ENCODE results near the gene KNDC1. TPM values are rescaled to one million over a fixed set of nuclear protein-coding genes. Genes with fewer than 3 reads are reported as not detected.

Gene KNDC1
- total and polyA plus RNA-seq, 2 experiments from 2014 or later, result 1.8 to 16.0 TPM

DNA sequence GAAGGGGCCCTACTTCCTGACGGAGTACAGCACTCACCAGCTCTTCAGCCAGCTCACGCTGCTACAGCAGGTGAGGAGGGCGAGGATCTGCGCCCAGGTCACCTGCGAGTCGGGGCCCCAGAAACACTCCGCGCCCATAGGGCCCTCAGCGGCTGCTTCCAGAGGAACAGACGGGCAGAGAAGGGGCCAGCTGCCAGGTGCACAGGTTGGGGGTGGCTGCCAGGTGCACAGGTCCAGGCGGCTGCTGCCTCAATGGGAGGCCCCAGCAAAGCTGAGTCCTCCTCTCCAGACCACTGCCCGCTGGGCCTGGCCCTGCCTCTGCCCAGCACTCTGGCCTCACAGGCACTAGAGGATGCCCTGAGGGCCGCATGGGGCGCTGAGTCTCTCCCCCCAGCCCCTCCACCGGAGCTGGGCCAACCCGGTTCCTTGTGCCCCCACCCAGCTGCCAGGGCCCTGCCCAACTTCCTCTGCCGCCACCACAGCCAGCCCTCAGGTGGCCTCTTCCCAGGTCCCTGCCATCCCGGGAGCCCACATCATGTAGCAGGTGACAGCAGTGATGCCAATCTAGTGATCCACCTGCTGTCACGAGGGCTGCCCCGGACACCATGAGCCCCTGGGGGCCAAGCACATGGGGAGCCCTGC lies 53.0 kb downstream of the KNDC1 start:
- Histone ChIP-seq H3K4me3 (no peak overlapping the region), H3K27me3 (ENCODE audit: insufficient read depth) (no peaks in the 10 kb centered on the region), H3K79me2 (replicated peaks; ENCODE audit: insufficient read depth) (no peaks in the 10 kb centered on the region), H3K9me2 (ENCODE audit: insufficient read depth) (peaks cover 4% of the 10 kb centered on the region; the same call in 1 of the 2 replicates), H3K27ac (ENCODE audit: low read depth) (no peak overlapping the region), H4K20me1 (replicated peaks; ENCODE audit: insufficient read depth) (no peaks in the 10 kb centered on the region), H3F3A (replicated peaks; ENCODE audit: low read depth) (0 out of 2 replicates have a peak, but pooled peaks cover 3% of the 10 kb centered on the region), H2AFZ (no peak overlapping the region), H3K4me2 (no peak overlapping the region), H3K36me3 (ENCODE audit: insufficient read depth) (no peaks in the 10 kb centered on the region), H3K4me1 (ENCODE audit: insufficient read depth) (no peaks in the 10 kb centered on the region)
- no peak for DNase-seq (ENCODE audit: low spot score)
- Mint-ChIP-seq H3K27ac (no peak overlapping the region), H3K36me3 (ENCODE audit: low read depth) (peaks cover 3% of the 10 kb centered on the region; the same call in 1 of the 3 replicates), H3K9me3 (no peaks in the 10 kb centered on the region; the same call in 2 of the 3 replicates), H3K27me3 (ENCODE audit: insufficient read depth, low read depth, poor library complexity) (peaks cover 7% of the 10 kb centered on the region), H3K4me1 (no peaks in the 10 kb centered on the region), H3K4me3 (no peak overlapping the region)
- ATAC-seq, result no peak
- TF ChIP-seq JUNB (IDR thresholded peaks at IDR 0.05; ENCODE audit: unreplicated experiment), result no peak

DNA sequence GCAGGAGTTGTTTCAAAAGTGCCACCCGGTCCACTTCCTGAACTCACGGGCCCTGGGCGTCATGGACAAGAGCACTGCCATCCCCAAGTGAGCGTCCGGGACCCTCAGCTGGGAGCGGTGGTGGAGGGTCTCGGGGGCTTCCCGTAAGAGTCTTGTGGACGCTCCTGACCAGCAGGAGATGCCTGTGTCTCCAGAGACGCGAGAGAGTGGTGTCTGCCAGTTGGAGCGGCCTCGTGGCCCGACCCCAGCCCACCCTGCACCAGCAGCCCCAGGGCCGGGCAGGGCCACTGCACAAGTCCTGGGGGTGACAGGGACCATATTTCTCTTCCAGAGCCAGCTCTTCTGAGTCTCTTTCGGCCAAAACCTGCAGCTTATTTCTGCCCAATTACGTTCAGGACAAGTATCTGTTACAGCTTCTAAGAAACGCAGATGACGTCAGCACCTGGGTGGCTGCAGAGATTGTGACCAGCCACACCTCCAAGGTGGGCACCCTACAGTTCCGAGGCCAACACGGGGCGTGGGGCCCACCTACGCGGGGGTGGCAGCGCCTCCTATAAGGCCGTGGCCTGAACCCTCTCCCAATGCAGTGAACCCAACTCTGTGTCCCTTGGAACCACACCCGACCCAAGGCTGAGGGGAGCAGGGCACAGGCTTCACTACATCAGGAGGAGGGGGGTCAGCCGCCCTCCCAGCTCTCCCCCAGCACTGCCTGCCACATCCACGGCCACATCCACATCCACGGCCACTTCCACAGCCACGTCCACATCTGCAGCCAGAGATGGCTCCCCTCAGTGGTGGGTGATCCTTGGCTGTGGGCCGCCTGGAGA lies 53.8 kb downstream of the KNDC1 start:
- Mint-ChIP-seq H3K36me3 (ENCODE audit: low read depth) (peaks cover 3% of the 10 kb centered on the region; the same call in 1 of the 3 replicates), H3K4me1 (peaks cover 3% of the 10 kb centered on the region), H3K4me3 (no peak overlapping the region), H3K27me3 (ENCODE audit: insufficient read depth, low read depth, poor library complexity) (peaks cover 7% of the 10 kb centered on the region), H3K27ac (no peak overlapping the region), H3K9me3 (no peaks in the 10 kb centered on the region; the same call in 2 of the 3 replicates)
- H4K20me1 ChIP-seq (replicated peaks; ENCODE audit: insufficient read depth), result no peaks in the 10 kb centered on the region
- no peak overlapping the region for H3K4me2 ChIP-seq
- no peak for TF ChIP-seq CREB1 (CRISPR knock-in tag; IDR thresholded peaks at IDR 0.05; ENCODE audit: low read depth)
- TF ChIP-seq, protein P1, sequence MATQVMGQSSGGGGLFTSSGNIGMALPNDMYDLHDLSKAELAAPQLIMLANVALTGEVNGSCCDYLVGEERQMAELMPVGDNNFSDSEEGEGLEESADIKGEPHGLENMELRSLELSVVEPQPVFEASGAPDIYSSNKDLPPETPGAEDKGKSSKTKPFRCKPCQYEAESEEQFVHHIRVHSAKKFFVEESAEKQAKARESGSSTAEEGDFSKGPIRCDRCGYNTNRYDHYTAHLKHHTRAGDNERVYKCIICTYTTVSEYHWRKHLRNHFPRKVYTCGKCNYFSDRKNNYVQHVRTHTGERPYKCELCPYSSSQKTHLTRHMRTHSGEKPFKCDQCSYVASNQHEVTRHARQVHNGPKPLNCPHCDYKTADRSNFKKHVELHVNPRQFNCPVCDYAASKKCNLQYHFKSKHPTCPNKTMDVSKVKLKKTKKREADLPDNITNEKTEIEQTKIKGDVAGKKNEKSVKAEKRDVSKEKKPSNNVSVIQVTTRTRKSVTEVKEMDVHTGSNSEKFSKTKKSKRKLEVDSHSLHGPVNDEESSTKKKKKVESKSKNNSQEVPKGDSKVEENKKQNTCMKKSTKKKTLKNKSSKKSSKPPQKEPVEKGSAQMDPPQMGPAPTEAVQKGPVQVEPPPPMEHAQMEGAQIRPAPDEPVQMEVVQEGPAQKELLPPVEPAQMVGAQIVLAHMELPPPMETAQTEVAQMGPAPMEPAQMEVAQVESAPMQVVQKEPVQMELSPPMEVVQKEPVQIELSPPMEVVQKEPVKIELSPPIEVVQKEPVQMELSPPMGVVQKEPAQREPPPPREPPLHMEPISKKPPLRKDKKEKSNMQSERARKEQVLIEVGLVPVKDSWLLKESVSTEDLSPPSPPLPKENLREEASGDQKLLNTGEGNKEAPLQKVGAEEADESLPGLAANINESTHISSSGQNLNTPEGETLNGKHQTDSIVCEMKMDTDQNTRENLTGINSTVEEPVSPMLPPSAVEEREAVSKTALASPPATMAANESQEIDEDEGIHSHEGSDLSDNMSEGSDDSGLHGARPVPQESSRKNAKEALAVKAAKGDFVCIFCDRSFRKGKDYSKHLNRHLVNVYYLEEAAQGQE (IDR thresholded peaks at IDR 0.05; ENCODE audit: unreplicated experiment), result no peak
- TF ChIP-seq EZH2 (IDR thresholded peaks at IDR 0.05; ENCODE audit: low read depth, unreplicated experiment), result no peak
- no peak for TF ChIP-seq POLR2AphosphoS5 (IDR thresholded peaks at IDR 0.05; ENCODE audit: low read depth)
- no peak for TF ChIP-seq ZNF114 (CRISPR knock-in tag; IDR thresholded peaks at IDR 0.05)
- H2AFZ ChIP-seq, result no peak overlapping the region
- H3K27ac ChIP-seq (ENCODE audit: low read depth), result no peak overlapping the region
- DNase-seq (ENCODE audit: low spot score), result no peak
- H3K4me1 ChIP-seq (ENCODE audit: insufficient read depth), result 0 out of 2 replicates have a peak, but pooled peaks cover 4% of the 10 kb centered on the region
- H3K27me3 ChIP-seq (ENCODE audit: insufficient read depth), result no peaks in the 10 kb centered on the region
- H3K36me3 ChIP-seq (ENCODE audit: insufficient read depth), result no peaks in the 10 kb centered on the region
- no peak overlapping the region for H3K4me3 ChIP-seq
- H3F3A ChIP-seq (replicated peaks; ENCODE audit: low read depth), result 0 out of 2 replicates have a peak, but pooled peaks cover under 1% of the 10 kb centered on the region
- ATAC-seq, result no peak
- peaks cover 2% of the 10 kb centered on the region; the same call in 1 of the 2 replicates for H3K9me2 ChIP-seq (ENCODE audit: insufficient read depth)
- H3K79me2 ChIP-seq (replicated peaks; ENCODE audit: insufficient read depth), result no peaks in the 10 kb centered on the region

All from GM23338 (cell line).